HG03558 (cell line): ENCODE measurements around the gene DTNA.
"Not testable (repeated sequence)": the region's sequence is repeated elsewhere in the genome, so short reads cannot be mapped to it uniquely, and the experiment has no call there.

Experiments used
- ATAC-seq: cut with Tn5 transposase; IDR thresholded peaks from one replicate; pipeline ENCODE4 v1.9.1; 2021; ENCODE audit warnings: moderate number of reproducible peaks; ENCODE audit not compliant: unreplicated experiment; ENCODE audit errors: extremely low read depth

DTNA gene

GRCh38 chr18:34720220-34720619, 10.1 kb downstream of the DTNA start:
- ATAC-seq: no peak

- ATAC-seq: no peak
Measured at GRCh38 chr18:34723143-34723542, 13.0 kb downstream of the DTNA start.

GRCh38 chr18:34725737-34726136, 15.6 kb downstream of the DTNA start:
- not testable (repeated sequence) for ATAC-seq

- no peak for ATAC-seq
Measured at GRCh38 chr18:34726286-34727004, 16.3 kb downstream of the DTNA start.

- ATAC-seq: no peak
Measured at GRCh38 chr18:34729264-34729663, 19.2 kb downstream of the DTNA start.

- ATAC-seq: no peak
Measured at GRCh38 chr18:34729740-34730355, 19.8 kb downstream of the DTNA start.

GRCh38 chr18:34730774-34731173, 20.7 kb downstream of the DTNA start:
- ATAC-seq: no peak

- ATAC-seq: no peak
Measured at GRCh38 chr18:34734056-34734455, 24.0 kb downstream of the DTNA start.

GRCh38 chr18:34734526-34734925, 24.4 kb downstream of the DTNA start:
- not testable (repeated sequence) for ATAC-seq

- no peak for ATAC-seq
Measured at GRCh38 chr18:34738175-34738894, 28.2 kb downstream of the DTNA start.

GRCh38 chr18:34740101-34740500, 30.0 kb downstream of the DTNA start:
- ATAC-seq: no peak

GRCh38 chr18:34740724-34741123, 30.6 kb downstream of the DTNA start:
- no peak for ATAC-seq

- no peak for ATAC-seq
Measured at GRCh38 chr18:34741401-34741800, 31.3 kb downstream of the DTNA start.

GRCh38 chr18:34742891-34743341, 32.8 kb downstream of the DTNA start:
- no peak for ATAC-seq

GRCh38 chr18:34744569-34744968, 34.5 kb downstream of the DTNA start:
- ATAC-seq: no peak

- no peak for ATAC-seq
Measured at GRCh38 chr18:34746614-34747013, 36.5 kb downstream of the DTNA start.

GRCh38 chr18:34749721-34750120, 39.6 kb downstream of the DTNA start:
- ATAC-seq: no peak

- no peak for ATAC-seq
Measured at GRCh38 chr18:34752056-34752455, 42.0 kb downstream of the DTNA start.

GRCh38 chr18:34754300-34754699, 44.2 kb downstream of the DTNA start:
- ATAC-seq: no peak

- no peak for ATAC-seq
Measured at GRCh38 chr18:34757666-34758065, 47.6 kb downstream of the DTNA start.

GRCh38 chr18:34758378-34758948, 48.4 kb downstream of the DTNA start:
- ATAC-seq: no peak
